Measurements from ENCODE around the gene APH1A. TPM values are rescaled to one million over a fixed set of nuclear protein-coding genes. Genes with fewer than 3 reads are reported as not detected.

APH1A gene
- total and polyA plus RNA-seq, 8 donors = 25.8 to 120 (median 85.6) TPM

- H3K27ac ChIP-seq = no peak overlapping the region
- no peak for DNase-seq
Observed at GRCh38 chr1:150288822-150289221, 20.0 kb upstream of the APH1A start.

GRCh38 chr1:150288382-150288781 lies 19.6 kb upstream of the APH1A start:
- Histone ChIP-seq H3K27me3 (no peaks in the 10 kb centered on the region), H3K4me3 (no peak overlapping the region), H3K9me3 (no peaks in the 10 kb centered on the region), H3K27ac (no peak overlapping the region), H3K36me3 (peaks cover 0 to 40% (median 26%) of the 10 kb centered on the region in 4 donors), H3K4me1 (peaks cover 5 to 20% (median 15%) of the 10 kb centered on the region in 4 donors)
- TF ChIP-seq CTCF (IDR thresholded peaks at IDR 0.05) = no peak
- TF ChIP-seq EP300 (IDR thresholded peaks at IDR 0.05) = no peak
- TF ChIP-seq POLR2AphosphoS5 (IDR thresholded peaks at IDR 0.05) = no peak
- no peak for TF ChIP-seq POLR2A (IDR thresholded peaks at IDR 0.05)
- WGBS, 5 donors = 84 to 96% (median 90%) methylated on average over 1 of the region's 1 CpG
- DNase-seq = no peak
- intact Hi-C loops (cut with DNase I; ENCODE audit: low total_unique reads) = no loop called here

More at GRCh38 chr1:150288822-150289221, 20.0 kb upstream of the APH1A start:
- H3K4me1 ChIP-seq = peaks cover 5 to 17% (median 13%) of the 10 kb centered on the region in 4 donors
- H3K9me3 ChIP-seq = no peaks in the 10 kb centered on the region
- H3K27me3 ChIP-seq = no peaks in the 10 kb centered on the region
- intact Hi-C loops (cut with DNase I; ENCODE audit: low total_unique reads) = no loop called here
- WGBS, 5 donors = 82 to 91% (median 89%) methylated on average over 4 of the region's 4 CpGs
- TF ChIP-seq CTCF (IDR thresholded peaks at IDR 0.05) (no peak), POLR2A (IDR thresholded peaks at IDR 0.05) (no peak), POLR2AphosphoS5 (IDR thresholded peaks at IDR 0.05) (no peak), EP300 (IDR thresholded peaks at IDR 0.05) (no peak)
- H3K4me3 ChIP-seq = no peak overlapping the region
- H3K36me3 ChIP-seq = peaks cover 0 to 40% (median 26%) of the 10 kb centered on the region in 4 donors

- 81 to 87% (median 85%) methylated on average over 12 of the region's 12 CpGs for WGBS, 5 donors
- DNase-seq = no peak
- Histone ChIP-seq H3K4me3 (peak overlapping the region; percentile 50 to 68 (median 56)), H3K36me3 (peaks cover 0 to 40% (median 26%) of the 10 kb centered on the region in 4 donors), H3K27ac (peak overlapping the region in 4 of 5 donors; percentile 79 to 95 (median 89)), H3K27me3 (no peaks in the 10 kb centered on the region), H3K4me1 (peaks cover 21 to 49% (median 36%) of the 10 kb centered on the region in 4 donors), H3K9me3 (no peaks in the 10 kb centered on the region)
- intact Hi-C loops (cut with DNase I; ENCODE audit: low total_unique reads) = no loop called here
- no peak for TF ChIP-seq POLR2AphosphoS5 (IDR thresholded peaks at IDR 0.05)
- TF ChIP-seq EP300 (IDR thresholded peaks at IDR 0.05) = no peak
- TF ChIP-seq CTCF (IDR thresholded peaks at IDR 0.05) = no peak
- no peak for TF ChIP-seq POLR2A (IDR thresholded peaks at IDR 0.05)
Observed at GRCh38 chr1:150283260-150283659, 14.4 kb upstream of the APH1A start.

GRCh38 chr1:150282558-150282958 lies 13.7 kb upstream of the APH1A start:
- peaks cover 0 to 33% (median 24%) of the 10 kb centered on the region in 4 donors for H3K36me3 ChIP-seq
- no peaks in the 10 kb centered on the region for H3K9me3 ChIP-seq
- H3K27me3 ChIP-seq = no peaks in the 10 kb centered on the region
- H3K4me1 ChIP-seq = peaks cover 21 to 49% (median 36%) of the 10 kb centered on the region in 4 donors
- peak overlapping the region; percentile 79 to 95 (median 87) for H3K27ac ChIP-seq
- TF ChIP-seq POLR2A (IDR thresholded peaks at IDR 0.05) (no peak), POLR2AphosphoS5 (IDR thresholded peaks at IDR 0.05) (peak in 2 of 3 donors; percentile 0 to 56), CTCF (IDR thresholded peaks at IDR 0.05) (no peak), EP300 (IDR thresholded peaks at IDR 0.05) (no peak)
- intact Hi-C loops (cut with DNase I; ENCODE audit: low total_unique reads) = no loop called here
- peak overlapping the region; percentile 50 to 68 (median 56) for H3K4me3 ChIP-seq
- DNase-seq = no peak
- WGBS, 5 donors = 4 to 15% (median 8%) methylated on average over 21 of the region's 21 CpGs
